Right ventricle myocardium inferior (tissue), 1 donor: ENCODE results near the gene GNB1L. TPM values are rescaled to one million over a fixed set of nuclear protein-coding genes. Genes with fewer than 3 reads are reported as not detected.
"Not testable (repeated sequence)": the region's sequence is repeated elsewhere in the genome, so short reads cannot be mapped to it uniquely, and the experiment has no call there.

Experiments
- ATAC-seq: fragments of 200-7000 bp; cut with Tn5 transposase; one replicate; pipeline ENCODE4 v1.9.1; 2020; ENCODE audit warnings: mild to moderate bottlenecking, moderate library complexity
- DNase-seq: peaks from one replicate; pipeline ENCODE4 v3.0.0; 2021; ENCODE audit errors: missing footprints
- intact Hi-C: fragments of 100-400 bp; cut with DNase I; formaldehyde crosslinking; loops from one replicate; pipeline ENCODE4 v1.11.0; 2022
- total RNA-seq: library from RNA; stranded (reverse); fragmentation: NEBNext Ultra II Directional; extraction: Animal tissue kit (Norgen Biotek cat#: 25700); gene quantifications from one replicate; pipeline ENCODE4 v1.2.1, GENCODE V29; 2021
- donor health status: DM: no; HTN: yes; CAD: no; lungs with severe emphysema.

Gene GNB1L
- total RNA-seq, 1 donor from 2014 or later, result 1.9 TPM

- peak; percentile 42 for DNase-seq
- no peak for ATAC-seq
- intact Hi-C loops, result no loop called here
These were observed 36.9 kb upstream of the GNB1L start for GRCh38 chr22:19891317-19892256.

- intact Hi-C loops, result no loop called here
- peak; percentile 41 for DNase-seq
- no peak for ATAC-seq
These were observed 36.0 kb upstream of the GNB1L start for GRCh38 chr22:19890502-19891316.

- ATAC-seq (no peak), DNase-seq (peak; percentile 52)
- intact Hi-C loops, result no loop called here
These were observed 35.3 kb upstream of the GNB1L start for GRCh38 chr22:19889951-19890350.

GRCh38 chr22:19888131-19888746, 33.6 kb upstream of the GNB1L start:
- intact Hi-C loops, result no loop called here
- no peak for ATAC-seq
- peak; percentile 34 for DNase-seq

GRCh38 chr22:19887256-19887985, 32.7 kb upstream of the GNB1L start:
- ATAC-seq (no peak), DNase-seq (peak; percentile 61)
- intact Hi-C loops, result no loop called here

GRCh38 chr22:19886605-19887255, 32.1 kb upstream of the GNB1L start:
- DNase-seq (peak; percentile 80), ATAC-seq (peak; percentile 47)
- intact Hi-C loops, result no loop called here

- intact Hi-C loops, result no loop called here
- ATAC-seq (no peak), DNase-seq (peak; percentile 65)
These were observed 31.3 kb upstream of the GNB1L start for GRCh38 chr22:19885841-19886592.

GRCh38 chr22:19884954-19885751, 30.5 kb upstream of the GNB1L start:
- intact Hi-C loops, result no loop called here
- ATAC-seq (no peak), DNase-seq (peak; percentile 37)

GRCh38 chr22:19884161-19884953, 29.7 kb upstream of the GNB1L start:
- ATAC-seq (no peak), DNase-seq (peak; percentile 34)
- intact Hi-C loops, result no loop called here

- DNase-seq, result peak; percentile 18
- intact Hi-C loops, ATAC-seq: not testable (repeated sequence)
These were observed 28.8 kb upstream of the GNB1L start for GRCh38 chr22:19883446-19883845.

GRCh38 chr22:19882446-19883381, 28.0 kb upstream of the GNB1L start:
- DNase-seq (peak; percentile 49), ATAC-seq (no peak)
- intact Hi-C loops, result no loop called here

- intact Hi-C loops, result loop anchor here (2.0 kb wide), 1 partner anchor 26 kb away; the partner anchor contains the start of genes GNB1L and RTL10
- no peak for ATAC-seq
- DNase-seq, result peak; percentile 67
These were observed 26.3 kb upstream of the GNB1L start for GRCh38 chr22:19880786-19881569.

GRCh38 chr22:19879992-19880785, 25.5 kb upstream of the GNB1L start:
- intact Hi-C loops, result loop anchor here (2.0 kb wide), 1 partner anchor 25 kb away; the partner anchor contains the start of genes GNB1L and RTL10
- ATAC-seq (no peak), DNase-seq (peak; percentile 50)
